Glutamatergic neuron (in vitro differentiated cells): ENCODE measurements around the gene C1RL. TPM values are rescaled to one million over a fixed set of nuclear protein-coding genes. Genes with fewer than 3 reads are reported as not detected.
A peak's percentile ranks its signal among the peaks of the same experiment; 100 is the strongest.

ENCODE experiments used
- DNase-seq: peaks from one replicate; pipeline ENCODE4 v3.0.0; 2022
- H3K27ac Mint-ChIP-seq: one replicate; pipeline ENCODE4 v1.8.0; 2020; ENCODE audit warnings: mild to moderate bottlenecking, mixed read lengths, inconsistent platforms; ENCODE audit not compliant: unreplicated experiment
- H3K27me3 Mint-ChIP-seq: one replicate; pipeline ENCODE4 v1.8.0; 2020; ENCODE audit warnings: mild to moderate bottlenecking, moderate library complexity, mixed read lengths, inconsistent platforms; ENCODE audit not compliant: unreplicated experiment
- H3K36me3 Mint-ChIP-seq: one replicate; pipeline ENCODE4 v1.8.0; 2020; ENCODE audit warnings: mild to moderate bottlenecking, mixed read lengths, inconsistent platforms; ENCODE audit not compliant: unreplicated experiment
- H3K4me1 Mint-ChIP-seq: one replicate; pipeline ENCODE4 v1.8.0; 2020; ENCODE audit warnings: mild to moderate bottlenecking, low read depth, mixed read lengths, inconsistent platforms; ENCODE audit not compliant: unreplicated experiment
- H3K4me3 Mint-ChIP-seq: one replicate; pipeline ENCODE4 v1.8.0; 2020; ENCODE audit warnings: mild to moderate bottlenecking, mixed read lengths, inconsistent platforms; ENCODE audit not compliant: unreplicated experiment
- H3K9me3 Mint-ChIP-seq: one replicate; pipeline ENCODE4 v1.8.0; 2020; ENCODE audit warnings: mild to moderate bottlenecking, moderate library complexity, mixed read lengths, inconsistent platforms; ENCODE audit not compliant: unreplicated experiment
- total RNA-seq: library from RNA; stranded (reverse); fragmentation: NEBNext Ultra II Directional; extraction: Animal tissue kit (Norgen Biotek cat#: 25700); gene quantifications from one replicate; pipeline ENCODE4 v1.2.1, GENCODE V29; 2021; ENCODE audit not compliant: unreplicated experiment
- TF ChIP-seq, protein P1 (sequence below): fragments of 200-600 bp; sonication (generic); IDR thresholded peaks from one replicate; pipeline ENCODE4 v1.5.0; 2021; ENCODE audit not compliant: partially characterized antibody, unreplicated experiment

C1RL gene
- total RNA-seq, 1 donor from 2014 or later = 12.8 TPM

DNA sequence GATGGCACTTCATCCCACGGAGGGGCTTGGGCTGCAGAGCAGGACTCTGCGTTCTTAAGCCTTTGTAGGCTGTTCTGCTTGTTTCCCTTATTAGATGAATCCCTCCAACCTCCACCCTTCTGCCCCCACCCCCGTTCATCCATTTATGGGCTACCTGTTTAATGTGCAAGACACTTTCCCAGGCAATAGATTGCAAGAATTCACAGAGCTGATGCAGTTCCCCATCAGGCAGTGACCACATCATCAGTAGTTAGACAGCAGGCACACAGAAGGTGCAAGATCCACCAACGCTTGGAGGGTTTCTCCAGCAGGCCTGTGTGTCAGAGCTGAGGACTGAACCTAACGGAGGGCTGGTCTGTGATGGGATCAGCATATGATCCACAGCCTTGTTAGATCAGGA, 15.5 kb downstream of the C1RL start:
- no peaks in the 10 kb centered on the region for H3K36me3 Mint-ChIP-seq
- TF ChIP-seq, protein P1, sequence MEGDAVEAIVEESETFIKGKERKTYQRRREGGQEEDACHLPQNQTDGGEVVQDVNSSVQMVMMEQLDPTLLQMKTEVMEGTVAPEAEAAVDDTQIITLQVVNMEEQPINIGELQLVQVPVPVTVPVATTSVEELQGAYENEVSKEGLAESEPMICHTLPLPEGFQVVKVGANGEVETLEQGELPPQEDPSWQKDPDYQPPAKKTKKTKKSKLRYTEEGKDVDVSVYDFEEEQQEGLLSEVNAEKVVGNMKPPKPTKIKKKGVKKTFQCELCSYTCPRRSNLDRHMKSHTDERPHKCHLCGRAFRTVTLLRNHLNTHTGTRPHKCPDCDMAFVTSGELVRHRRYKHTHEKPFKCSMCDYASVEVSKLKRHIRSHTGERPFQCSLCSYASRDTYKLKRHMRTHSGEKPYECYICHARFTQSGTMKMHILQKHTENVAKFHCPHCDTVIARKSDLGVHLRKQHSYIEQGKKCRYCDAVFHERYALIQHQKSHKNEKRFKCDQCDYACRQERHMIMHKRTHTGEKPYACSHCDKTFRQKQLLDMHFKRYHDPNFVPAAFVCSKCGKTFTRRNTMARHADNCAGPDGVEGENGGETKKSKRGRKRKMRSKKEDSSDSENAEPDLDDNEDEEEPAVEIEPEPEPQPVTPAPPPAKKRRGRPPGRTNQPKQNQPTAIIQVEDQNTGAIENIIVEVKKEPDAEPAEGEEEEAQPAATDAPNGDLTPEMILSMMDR = no peak
- H3K27ac Mint-ChIP-seq = peak overlapping the region; percentile 9
- peaks cover 9% of the 10 kb centered on the region for H3K4me1 Mint-ChIP-seq
- H3K9me3 Mint-ChIP-seq = peaks cover 5% of the 10 kb centered on the region
- no peak for DNase-seq
- H3K4me3 Mint-ChIP-seq = no peak overlapping the region
- peaks cover 7% of the 10 kb centered on the region for H3K27me3 Mint-ChIP-seq

DNA sequence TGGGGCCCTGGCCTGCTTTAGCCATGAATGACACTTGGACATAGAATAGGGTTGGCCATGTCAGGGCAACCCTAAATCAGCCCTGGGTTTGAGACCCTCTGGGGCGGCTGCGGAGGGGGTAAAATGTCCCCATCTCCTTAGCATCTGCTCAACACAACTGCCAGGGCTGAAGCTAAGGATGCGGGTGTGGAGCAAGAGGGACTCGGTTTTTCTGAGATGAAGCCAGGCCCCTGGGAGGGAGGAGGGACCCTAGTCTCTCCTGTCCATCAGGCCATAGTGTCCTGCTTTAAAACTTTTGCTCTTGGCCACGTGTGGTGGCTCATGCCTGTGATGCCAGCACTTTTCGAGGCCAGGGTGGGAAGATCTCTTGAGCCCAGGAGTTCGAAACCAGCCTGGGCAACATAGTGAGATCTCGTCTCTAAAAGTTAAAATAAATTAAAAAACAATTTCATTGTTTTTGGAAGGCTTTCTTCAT, 16.0 kb downstream of the C1RL start:
- Mint-ChIP-seq H3K9me3 (peaks cover 5% of the 10 kb centered on the region), H3K27me3 (peaks cover 7% of the 10 kb centered on the region), H3K4me1 (peaks cover 9% of the 10 kb centered on the region)

DNA sequence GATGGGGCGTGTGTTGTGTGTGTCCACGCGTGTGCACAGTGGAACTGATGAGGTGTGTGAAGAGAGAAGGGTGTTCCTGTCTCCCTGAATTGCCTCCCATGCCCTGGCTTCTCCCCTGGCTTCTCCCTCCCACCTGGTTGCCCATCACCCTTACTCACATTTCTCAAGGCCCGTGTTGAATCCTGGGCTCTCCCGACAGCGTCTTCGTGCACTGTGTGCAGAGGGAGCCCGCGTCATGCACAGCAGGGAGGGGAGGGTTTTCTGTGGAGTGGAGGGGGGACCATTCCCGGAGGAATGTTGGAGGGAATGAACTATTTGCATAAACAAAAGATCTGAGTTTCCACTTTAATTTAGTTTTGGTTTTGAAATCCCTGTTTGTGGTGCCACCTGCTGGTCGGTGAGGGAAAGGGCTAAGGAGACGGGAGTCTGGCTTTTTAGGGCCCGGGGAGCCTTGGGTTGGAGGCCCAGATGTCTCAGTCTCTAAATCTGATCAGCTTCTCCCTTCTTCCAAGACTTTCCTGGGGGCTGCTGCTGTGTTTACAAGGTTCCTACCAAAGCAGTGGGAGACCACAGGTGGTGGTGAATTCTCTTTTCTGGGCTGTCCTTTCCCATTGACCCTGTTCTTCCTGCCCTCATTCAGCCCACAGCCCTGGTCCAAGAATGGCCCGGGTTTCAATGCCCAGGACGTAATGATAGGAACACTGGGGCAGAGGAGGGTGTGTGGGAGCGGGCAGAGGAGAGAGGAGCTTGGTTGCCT, 16.6 kb downstream of the C1RL start, which contains the start of gene C1R:
Gene C1R, minus strand, starts transcription at position 217 of the 757 bp plus-strand sequence. Its CDS starts 57 bp downstream, at position 160.
- TF ChIP-seq, protein P1 = peak; percentile 83
- peaks cover 7% of the 10 kb centered on the region for H3K27me3 Mint-ChIP-seq
- H3K4me1 Mint-ChIP-seq = peaks cover 9% of the 10 kb centered on the region
- DNase-seq = peak; percentile 73
- H3K36me3 Mint-ChIP-seq = no peaks in the 10 kb centered on the region
- no peak within 1 kb of the TSS for H3K27ac Mint-ChIP-seq
- peaks cover 5% of the 10 kb centered on the region for H3K9me3 Mint-ChIP-seq
- no peak within 1 kb of the TSS for H3K4me3 Mint-ChIP-seq

More for the DNA sequence above, 16.0 kb downstream of the C1RL start:
- no peak overlapping the region for H3K27ac Mint-ChIP-seq
- no peak overlapping the region for H3K4me3 Mint-ChIP-seq
- H3K36me3 Mint-ChIP-seq = no peaks in the 10 kb centered on the region
- DNase-seq = no peak
- TF ChIP-seq, protein P1 = no peak

DNA sequence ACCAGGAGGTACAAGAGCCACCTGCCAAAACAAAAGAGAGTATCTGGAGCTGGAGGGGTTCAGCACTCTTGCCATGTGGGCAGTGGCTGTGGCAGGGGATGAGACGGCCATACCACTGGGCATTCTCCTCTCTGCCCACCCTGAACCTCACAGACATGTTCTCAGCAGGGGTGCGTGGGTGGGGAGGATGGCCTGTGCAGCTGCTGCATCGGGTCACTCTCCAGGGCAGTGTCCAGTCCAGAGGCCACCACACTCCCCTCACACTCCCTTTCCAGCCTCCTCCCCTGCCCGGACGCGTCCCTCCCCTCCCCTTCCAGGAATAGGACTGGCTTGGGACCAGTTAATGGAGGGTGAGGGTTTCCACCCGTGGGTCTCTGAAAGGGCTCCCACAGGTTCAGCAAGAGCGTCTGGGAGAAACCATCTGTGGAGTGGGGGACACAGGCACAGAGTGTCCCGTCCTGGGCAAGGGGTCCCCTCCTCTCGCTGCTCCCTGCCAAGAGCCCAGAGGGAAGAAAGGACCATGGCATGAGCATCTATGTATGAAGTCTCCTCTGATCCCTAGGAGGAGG, 17.3 kb downstream of the C1RL start:
- H3K4me3 Mint-ChIP-seq = no peak overlapping the region
- TF ChIP-seq, protein P1 = no peak
- peaks cover 9% of the 10 kb centered on the region for H3K4me1 Mint-ChIP-seq
- no peak for DNase-seq
- peaks cover 8% of the 10 kb centered on the region for H3K27me3 Mint-ChIP-seq
- peaks cover 8% of the 10 kb centered on the region for H3K9me3 Mint-ChIP-seq
- H3K27ac Mint-ChIP-seq = no peak overlapping the region
- H3K36me3 Mint-ChIP-seq = no peaks in the 10 kb centered on the region

DNA sequence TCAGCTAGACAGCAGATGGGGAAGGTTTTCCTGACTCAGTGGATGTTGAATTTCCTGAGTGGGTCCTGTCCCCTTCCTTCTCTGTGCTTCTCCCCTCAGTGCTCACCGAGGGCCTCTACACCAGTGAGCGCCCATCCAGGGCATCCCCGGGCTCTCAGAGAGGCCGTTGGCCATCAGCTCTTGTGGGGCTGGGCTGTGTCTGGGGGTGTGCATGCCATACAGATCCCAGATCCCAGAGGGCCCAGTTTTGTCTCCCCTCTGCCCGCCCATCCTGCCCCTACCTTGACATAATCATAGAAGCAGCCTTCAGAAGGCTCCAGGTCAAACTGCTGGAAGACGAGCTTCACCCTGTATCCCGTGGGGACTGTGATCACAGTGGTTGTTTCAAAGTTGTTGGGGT, 17.8 kb downstream of the C1RL start:
- peaks cover 8% of the 10 kb centered on the region for H3K9me3 Mint-ChIP-seq
- H3K4me1 Mint-ChIP-seq = peaks cover 9% of the 10 kb centered on the region
- no peak for DNase-seq
- H3K27me3 Mint-ChIP-seq = peaks cover 8% of the 10 kb centered on the region
- TF ChIP-seq, protein P1 = no peak
- H3K4me3 Mint-ChIP-seq = no peak overlapping the region
- H3K27ac Mint-ChIP-seq = no peak overlapping the region
- no peaks in the 10 kb centered on the region for H3K36me3 Mint-ChIP-seq
